DND-41 (cell line): ENCODE results near the gene POLR2C.

Experiments used
- ATAC-seq: fragments of 200-7000 bp; cut with Tn5 transposase; 3 replicates; pipeline ENCODE4 v1.9.1; 2021; ENCODE audit warnings: low read depth; ENCODE audit not compliant: insufficient read depth
- DNase-seq: peaks from one replicate; pipeline ENCODE4 v3.0.0-alpha.2; 2020
- H2AFZ ChIP-seq: 2 replicates; pipeline ENCODE4 v1.6.0; 2012; ENCODE audit warnings: low read depth, low read length
- H3K27ac ChIP-seq: 2 replicates; pipeline ENCODE4 v1.5.1; 2012; ENCODE audit warnings: low read length, inconsistent platforms
- H3K27me3 ChIP-seq: fragments of 200-600 bp; sonication (generic); 2 replicates; pipeline ENCODE4 v1.6.0; 2012; ENCODE audit warnings: low read length, mild to moderate bottlenecking, inconsistent platforms; ENCODE audit not compliant: insufficient read depth, poor library complexity
- H3K36me3 ChIP-seq: 2 replicates; pipeline ENCODE4 v1.5.1; 2012; ENCODE audit warnings: low read length, inconsistent platforms; ENCODE audit not compliant: insufficient read depth
- H3K4me1 ChIP-seq: 2 replicates; pipeline ENCODE4 v1.5.1; 2012; ENCODE audit warnings: mild to moderate bottlenecking, low read length; ENCODE audit not compliant: insufficient read depth
- H3K4me2 ChIP-seq: 2 replicates; pipeline ENCODE4 v1.6.0; 2012; ENCODE audit warnings: mild to moderate bottlenecking, moderate library complexity, low read length, inconsistent platforms; ENCODE audit not compliant: insufficient read depth
- H3K4me3 ChIP-seq, 2 experiments: fragments of 200-600 bp in 1 of 2; shearing (Covaris generic) in 1 of 2; 2 replicates each; pipeline ENCODE4 v1.5.1; 2012 to 2016; ENCODE audit warnings: inconsistent platforms in 2 of 2, low read length in 2 of 2, mild to moderate bottlenecking in 2 of 2, low read depth in 1 of 2, moderate library complexity in 1 of 2
- H3K79me2 ChIP-seq: 2 replicates; pipeline ENCODE4 v1.6.0; 2012; ENCODE audit warnings: low read length, inconsistent platforms; ENCODE audit not compliant: insufficient read depth
- H3K9ac ChIP-seq: 2 replicates; pipeline ENCODE4 v1.6.0; 2012; ENCODE audit warnings: low read depth, mild to moderate bottlenecking, inconsistent platforms, low read length, moderate library complexity
- H3K9me3 ChIP-seq: 2 replicates; pipeline ENCODE4 v1.5.1; 2012; ENCODE audit warnings: low read length, moderate library complexity, mild to moderate bottlenecking, inconsistent platforms; ENCODE audit not compliant: insufficient read depth, severe bottlenecking
- H4K20me1 ChIP-seq: 2 replicates; pipeline ENCODE4 v1.6.0; 2012; ENCODE audit warnings: low read length; ENCODE audit not compliant: insufficient read depth
- EZH2 ChIP-seq: IDR thresholded peaks from 3 replicates; pipeline ENCODE4 v1.6.1; 2012; ENCODE audit warnings: borderline replicate concordance, low read depth, mild to moderate bottlenecking, moderate library complexity, low read length, inconsistent platforms; ENCODE audit not compliant: severe bottlenecking
- TF ChIP-seq, protein P1 (sequence below): IDR thresholded peaks from 2 replicates; pipeline ENCODE4 v1.5.1; 2012; ENCODE audit warnings: borderline replicate concordance, low read length, moderate library complexity, mild to moderate bottlenecking; ENCODE audit not compliant: poor library complexity, severe bottlenecking; ENCODE audit errors: extremely low read depth

The POLR2C gene

DNA sequence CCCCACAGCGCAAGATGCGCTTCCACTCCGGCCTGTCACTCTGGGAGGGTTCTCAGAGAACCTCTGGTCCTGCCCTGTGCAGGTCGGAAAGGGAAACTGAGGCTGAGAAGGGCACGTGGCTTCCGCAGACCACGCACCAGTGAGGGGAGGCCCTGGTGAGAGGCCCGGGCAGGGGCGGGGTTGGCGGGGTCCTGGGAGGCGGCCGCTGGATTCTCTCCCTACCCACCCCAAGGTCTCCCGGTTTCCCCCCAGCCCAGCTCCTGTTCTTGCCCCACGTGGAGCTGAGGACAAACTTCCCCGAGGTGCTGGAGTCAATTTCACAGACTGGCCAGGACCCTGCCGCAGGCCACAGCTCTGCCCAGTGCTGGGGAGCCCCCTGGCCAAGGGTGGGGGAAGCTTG is 46.4 kb upstream of the POLR2C start:
- no peaks in the 10 kb centered on the region for H3K9me3 ChIP-seq
- no peaks in the 10 kb centered on the region for H3K27me3 ChIP-seq
- DNase-seq (no peak), ATAC-seq (no peak)
- no peak overlapping the region for H3K4me3 ChIP-seq
- H3K79me2 ChIP-seq = no peaks in the 10 kb centered on the region
- peaks cover 15% of the 10 kb centered on the region for H3K4me1 ChIP-seq
- H3K9ac ChIP-seq = no peak overlapping the region
- TF ChIP-seq EZH2 = no peak
- TF ChIP-seq, protein P1, sequence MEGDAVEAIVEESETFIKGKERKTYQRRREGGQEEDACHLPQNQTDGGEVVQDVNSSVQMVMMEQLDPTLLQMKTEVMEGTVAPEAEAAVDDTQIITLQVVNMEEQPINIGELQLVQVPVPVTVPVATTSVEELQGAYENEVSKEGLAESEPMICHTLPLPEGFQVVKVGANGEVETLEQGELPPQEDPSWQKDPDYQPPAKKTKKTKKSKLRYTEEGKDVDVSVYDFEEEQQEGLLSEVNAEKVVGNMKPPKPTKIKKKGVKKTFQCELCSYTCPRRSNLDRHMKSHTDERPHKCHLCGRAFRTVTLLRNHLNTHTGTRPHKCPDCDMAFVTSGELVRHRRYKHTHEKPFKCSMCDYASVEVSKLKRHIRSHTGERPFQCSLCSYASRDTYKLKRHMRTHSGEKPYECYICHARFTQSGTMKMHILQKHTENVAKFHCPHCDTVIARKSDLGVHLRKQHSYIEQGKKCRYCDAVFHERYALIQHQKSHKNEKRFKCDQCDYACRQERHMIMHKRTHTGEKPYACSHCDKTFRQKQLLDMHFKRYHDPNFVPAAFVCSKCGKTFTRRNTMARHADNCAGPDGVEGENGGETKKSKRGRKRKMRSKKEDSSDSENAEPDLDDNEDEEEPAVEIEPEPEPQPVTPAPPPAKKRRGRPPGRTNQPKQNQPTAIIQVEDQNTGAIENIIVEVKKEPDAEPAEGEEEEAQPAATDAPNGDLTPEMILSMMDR = no peak
- no peak overlapping the region for H2AFZ ChIP-seq
- no peak overlapping the region for H3K4me2 ChIP-seq
- H4K20me1 ChIP-seq = no peaks in the 10 kb centered on the region
- H3K36me3 ChIP-seq = no peaks in the 10 kb centered on the region
- H3K27ac ChIP-seq = no peak overlapping the region

DNA sequence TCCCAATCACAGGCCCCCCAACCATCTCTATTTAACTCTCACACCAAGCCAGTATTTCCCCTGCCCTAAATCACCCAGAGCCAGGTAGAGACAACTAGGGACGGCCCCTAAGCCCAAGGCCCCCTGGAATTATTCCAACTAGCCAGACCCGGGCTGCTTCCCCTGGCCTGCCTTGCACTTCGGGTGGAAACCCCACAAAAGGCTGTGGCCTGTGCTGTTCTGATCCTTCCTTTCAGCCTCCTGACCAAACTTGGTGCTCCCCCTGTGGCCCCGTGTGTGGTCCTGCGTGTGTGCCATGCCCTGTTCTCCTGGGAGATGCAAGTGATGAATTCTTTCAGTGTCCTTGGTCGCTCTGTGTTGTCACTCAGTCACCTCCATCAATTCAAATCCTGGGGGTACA is 43.0 kb upstream of the POLR2C start:
- no peaks in the 10 kb centered on the region for H3K36me3 ChIP-seq
- no peak for TF ChIP-seq EZH2
- TF ChIP-seq, protein P1 = no peak

DNA sequence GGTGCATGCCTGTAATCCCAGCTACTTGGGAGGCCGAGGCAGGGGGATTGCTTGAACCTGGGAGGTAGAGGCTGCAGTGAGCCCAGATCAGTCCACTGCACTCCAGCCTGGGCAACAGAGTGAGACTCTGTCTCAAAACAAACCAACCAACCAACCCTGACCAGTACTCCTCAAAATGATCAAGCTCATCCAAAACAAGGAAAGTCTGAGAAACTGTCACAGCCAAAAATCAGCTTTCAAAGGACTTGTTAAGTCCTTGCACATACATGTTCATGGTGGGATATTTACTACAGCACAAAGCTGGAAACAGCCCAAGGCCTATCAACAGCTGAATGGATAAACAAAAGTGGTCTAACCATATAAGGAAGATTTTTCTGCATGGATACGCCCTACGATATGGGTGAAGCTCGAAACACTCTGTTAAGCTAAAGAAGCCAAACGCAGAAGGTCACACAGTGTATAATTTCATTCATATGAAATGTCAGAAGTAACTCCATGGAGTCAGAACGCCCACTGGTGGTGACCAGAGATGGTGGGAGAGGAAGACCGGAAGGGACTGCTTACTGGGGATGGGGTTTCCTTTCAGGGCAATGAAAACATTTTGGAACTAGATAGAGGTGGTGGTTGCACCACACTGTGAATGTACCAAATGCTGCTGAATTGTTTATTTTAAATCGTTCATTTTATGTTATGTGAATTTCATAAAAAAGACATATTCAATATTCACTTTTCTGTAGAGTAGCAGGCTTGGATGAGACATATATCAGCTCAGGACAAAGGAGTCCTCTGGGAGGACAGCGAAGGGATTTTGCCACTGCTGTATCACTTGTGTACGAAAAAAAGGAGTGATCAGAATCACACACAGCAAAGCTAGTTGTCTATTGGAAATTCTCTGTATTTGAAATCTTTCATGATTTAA is 40.2 kb upstream of the POLR2C start:
- ATAC-seq (no peak), DNase-seq (no peak)
- Histone ChIP-seq H3K4me1 (peaks cover 8% of the 10 kb centered on the region), H3K4me3 (no peak overlapping the region), H2AFZ (no peak overlapping the region), H3K27me3 (no peaks in the 10 kb centered on the region), H3K9me3 (no peaks in the 10 kb centered on the region), H3K79me2 (no peaks in the 10 kb centered on the region), H3K4me2 (no peak overlapping the region), H3K9ac (no peak overlapping the region), H3K36me3 (peaks cover 3% of the 10 kb centered on the region; the same call in 1 of the 2 replicates), H4K20me1 (no peaks in the 10 kb centered on the region), H3K27ac (no peak overlapping the region)
- TF ChIP-seq EZH2 = no peak
- TF ChIP-seq, protein P1 = peak; percentile 39

More for the DNA sequence above, 43.0 kb upstream of the POLR2C start:
- Histone ChIP-seq H3K4me2 (no peak overlapping the region), H4K20me1 (no peaks in the 10 kb centered on the region), H3K9me3 (no peaks in the 10 kb centered on the region), H3K4me1 (peaks cover 15% of the 10 kb centered on the region), H3K79me2 (no peaks in the 10 kb centered on the region), H3K27me3 (no peaks in the 10 kb centered on the region), H3K27ac (no peak overlapping the region), H3K4me3 (no peak overlapping the region), H3K9ac (no peak overlapping the region), H2AFZ (no peak overlapping the region)
- ATAC-seq (no peak), DNase-seq (no peak)
